Activated T-cell treated with anti-CD3 and anti-CD28 coated beads for 48 hours (primary cell): Measurements from ENCODE around the gene EPS8L3.
"Not testable (repeated sequence)": the region's sequence is repeated elsewhere in the genome, so short reads cannot be mapped to it uniquely, and the experiment has no call there.

Experiments used
- DNase-seq: peaks from one replicate; pipeline ENCODE4 v3.0.0-alpha.2; 2020; ENCODE audit warnings: low read depth

Gene EPS8L3

DNA sequence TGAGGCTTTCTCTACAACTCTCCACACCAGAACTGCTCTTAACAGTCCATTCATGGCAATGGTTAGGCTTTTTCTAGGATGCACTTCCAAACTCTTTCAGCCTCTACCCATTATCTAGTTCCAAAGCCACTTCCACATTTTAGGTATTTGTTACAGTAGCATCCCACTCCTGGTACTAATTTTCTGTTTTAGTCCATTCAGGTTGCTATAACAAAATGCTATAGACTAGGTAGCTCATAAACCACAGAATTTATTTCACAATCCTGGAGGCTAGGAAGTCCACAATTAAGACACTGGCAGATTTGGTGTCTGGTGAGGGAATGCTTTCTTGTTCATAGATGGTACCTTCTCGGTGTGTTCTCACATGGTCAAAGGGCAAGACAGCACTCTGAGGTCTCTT, 17.3 kb upstream of the EPS8L3 start:
- no peak for DNase-seq

DNA sequence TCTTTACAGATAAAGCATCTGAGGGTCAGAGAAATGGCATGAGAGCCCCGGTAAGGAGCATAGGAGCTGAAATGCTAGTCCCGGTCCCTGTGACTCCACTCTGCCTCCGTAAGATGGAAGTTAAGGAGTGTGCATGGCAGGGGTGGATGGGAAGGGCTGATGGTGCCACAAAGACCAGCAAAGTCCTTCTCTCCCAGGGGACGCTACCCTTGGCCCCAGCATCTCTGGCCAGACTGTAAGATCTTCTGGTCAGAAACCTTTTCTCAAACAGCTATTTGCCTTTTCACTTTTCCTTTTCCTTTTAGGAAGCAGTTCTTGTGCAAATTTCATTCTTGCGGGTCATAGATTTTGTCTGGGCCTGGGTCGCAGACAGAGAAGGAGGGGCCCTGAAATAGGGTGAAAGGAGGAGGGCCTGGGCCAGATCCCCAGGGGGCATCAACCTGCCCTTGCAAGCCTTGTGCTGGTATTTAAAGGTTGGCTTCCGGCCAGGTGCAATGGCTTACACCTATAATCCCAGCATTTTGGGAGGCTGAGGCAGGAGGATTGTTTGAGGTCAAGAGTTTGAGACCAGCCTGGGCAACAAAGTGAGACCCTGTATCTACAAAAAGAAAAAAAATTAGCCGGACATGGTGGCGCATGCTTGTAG, 14.4 kb upstream of the EPS8L3 start:
- no peak for DNase-seq

DNA sequence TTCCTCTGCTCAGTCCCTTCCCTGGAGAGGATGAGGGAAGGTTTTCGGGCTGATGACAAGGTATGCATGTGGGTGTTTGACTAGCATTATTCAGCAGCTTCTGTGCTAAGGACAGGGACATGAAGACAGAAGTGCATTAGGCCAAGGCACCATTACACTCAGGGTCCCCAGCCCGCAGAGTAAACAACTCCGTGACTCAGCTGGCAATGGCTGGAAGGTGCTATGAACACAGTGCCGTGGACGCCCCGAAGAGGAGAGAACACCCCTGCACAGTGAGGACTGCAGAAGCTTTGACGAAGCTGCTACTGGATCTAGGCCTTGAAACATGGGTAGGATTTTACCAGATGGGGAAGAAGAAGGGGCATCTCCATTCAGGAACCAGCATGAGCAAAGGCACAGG, 13.7 kb upstream of the EPS8L3 start:
- DNase-seq: no peak

DNA sequence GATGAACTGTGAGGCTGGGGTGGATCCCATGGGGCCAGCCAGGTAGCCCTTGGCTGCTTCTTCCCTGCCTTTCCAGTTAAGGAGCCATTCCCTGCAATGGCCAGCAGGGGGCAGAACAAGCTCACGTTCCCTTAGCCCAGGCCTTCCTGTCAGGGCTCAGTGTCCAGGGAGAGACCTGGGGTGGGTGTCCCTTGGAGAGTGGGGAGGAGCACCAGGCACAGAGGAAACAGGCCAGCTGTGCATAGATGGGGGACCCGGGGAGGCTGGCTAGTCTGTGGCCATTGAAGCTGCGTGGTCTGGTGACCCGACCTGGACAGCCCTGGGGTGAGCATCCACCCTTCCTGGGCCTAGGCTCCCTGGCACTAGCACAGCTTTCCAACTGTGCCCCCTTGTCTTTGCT, 13.2 kb upstream of the EPS8L3 start:
- peak; percentile 66 for DNase-seq

DNA sequence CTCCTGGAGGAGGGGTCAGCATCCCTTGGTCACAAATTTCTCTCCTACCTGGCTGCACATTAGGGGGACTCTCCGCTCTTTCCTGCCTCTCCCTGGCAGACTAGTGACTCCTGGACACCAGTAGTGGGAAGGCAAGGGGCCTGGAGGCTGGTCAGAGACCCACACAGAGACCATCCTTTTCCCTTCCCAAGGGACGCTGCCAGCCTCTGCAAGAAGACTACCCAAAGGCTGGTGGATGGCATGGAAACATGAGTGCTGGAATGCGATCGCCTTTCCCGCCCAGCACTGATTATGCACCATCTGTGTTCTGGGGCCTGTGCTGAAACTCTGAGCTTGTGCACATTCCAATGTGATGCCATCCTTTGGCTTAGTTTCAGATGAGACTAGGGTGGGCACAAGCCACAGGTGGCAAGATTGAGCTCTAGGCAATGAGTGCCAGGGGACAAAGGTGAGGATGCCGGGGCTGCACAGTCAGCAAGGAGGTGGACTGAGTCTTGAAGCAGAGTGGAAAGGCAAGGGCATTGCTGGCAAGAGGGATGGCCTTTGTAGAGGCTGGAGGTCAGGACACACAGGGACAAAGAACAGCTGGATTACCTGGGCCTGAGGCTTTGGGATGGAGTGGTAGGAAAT, 12.6 kb upstream of the EPS8L3 start:
- DNase-seq: no peak

DNA sequence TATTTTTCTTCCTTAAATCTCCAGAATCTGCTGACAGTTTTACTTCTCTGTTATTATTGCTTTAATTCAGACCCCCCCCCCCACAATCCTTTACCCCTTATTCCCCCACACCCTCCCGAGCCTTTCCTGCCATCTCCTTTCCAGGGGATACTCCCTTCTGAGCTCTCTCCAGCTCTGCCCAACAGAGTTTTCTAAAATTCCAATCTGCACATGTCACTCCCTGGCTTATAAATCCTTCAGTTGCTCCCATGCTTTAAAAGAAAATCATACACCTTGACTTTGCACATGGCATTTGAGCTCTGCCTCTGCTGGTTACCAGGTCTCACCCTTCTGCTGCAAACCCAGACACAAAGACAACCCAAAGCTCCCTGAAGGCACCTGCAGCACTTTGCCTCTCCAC, 11.7 kb upstream of the EPS8L3 start:
- no peak for DNase-seq

DNA sequence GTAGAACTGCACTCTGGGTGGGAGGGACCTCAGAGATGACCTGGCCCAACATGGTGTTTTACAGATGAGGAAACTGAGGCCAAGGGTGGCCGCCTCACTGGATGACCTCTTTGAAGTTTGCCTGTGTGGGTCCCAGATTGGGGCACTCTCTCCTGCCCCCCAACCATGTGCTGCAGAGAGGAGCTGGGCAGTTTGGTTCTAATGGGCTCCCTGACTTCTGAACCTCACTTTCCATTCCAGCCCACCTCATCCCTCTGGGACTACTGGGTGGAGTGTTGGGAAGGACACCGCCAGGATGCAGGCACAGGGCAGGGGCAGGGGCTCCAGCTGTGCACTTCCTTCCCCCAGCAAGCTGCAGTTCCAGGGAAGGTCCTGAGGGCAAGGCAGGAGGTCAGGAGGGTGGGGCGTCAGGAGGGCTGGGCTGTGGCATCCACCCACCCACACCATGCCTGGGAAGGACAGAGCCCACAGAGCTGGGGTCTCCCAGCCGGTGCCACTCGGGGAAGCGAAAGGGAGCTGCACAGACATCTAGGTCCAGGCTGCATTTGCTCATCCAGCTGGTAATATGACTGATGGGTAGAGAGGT, 10.3 kb upstream of the EPS8L3 start:
- no peak for DNase-seq

DNA sequence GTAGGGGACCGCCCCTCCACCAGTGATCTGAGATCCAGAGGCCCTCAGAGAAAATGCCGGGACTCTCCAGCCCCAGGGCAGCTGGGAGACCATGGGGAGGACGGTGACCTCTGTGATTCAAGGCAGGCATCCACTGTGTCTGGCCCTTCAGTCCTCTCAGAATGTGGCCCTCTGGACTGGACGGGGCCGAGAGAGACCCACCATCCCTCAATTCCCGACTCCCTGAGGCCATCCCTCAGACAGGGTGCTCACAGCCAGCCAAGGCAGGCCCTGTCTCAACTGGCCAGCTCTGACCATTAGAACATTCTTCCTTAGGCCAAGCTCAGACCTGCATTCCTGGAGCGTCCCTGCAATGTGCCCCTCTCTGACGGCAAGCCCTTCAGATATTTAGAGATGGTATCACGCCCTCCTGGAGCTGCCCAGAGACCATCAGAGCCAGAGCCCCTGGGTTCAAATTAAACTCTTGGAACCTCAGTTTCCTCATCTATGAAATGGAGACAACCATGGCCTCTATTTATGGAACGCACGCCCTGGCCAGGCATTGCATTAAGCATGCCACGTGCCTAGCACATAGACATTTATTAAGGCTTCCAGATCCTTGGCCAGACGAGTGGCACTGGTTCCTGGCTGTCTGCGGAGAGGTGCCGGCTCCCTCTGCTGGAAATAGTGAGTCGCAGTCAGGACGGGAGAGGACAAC, 9.6 kb upstream of the EPS8L3 start:
- DNase-seq: peak; percentile 61

DNA sequence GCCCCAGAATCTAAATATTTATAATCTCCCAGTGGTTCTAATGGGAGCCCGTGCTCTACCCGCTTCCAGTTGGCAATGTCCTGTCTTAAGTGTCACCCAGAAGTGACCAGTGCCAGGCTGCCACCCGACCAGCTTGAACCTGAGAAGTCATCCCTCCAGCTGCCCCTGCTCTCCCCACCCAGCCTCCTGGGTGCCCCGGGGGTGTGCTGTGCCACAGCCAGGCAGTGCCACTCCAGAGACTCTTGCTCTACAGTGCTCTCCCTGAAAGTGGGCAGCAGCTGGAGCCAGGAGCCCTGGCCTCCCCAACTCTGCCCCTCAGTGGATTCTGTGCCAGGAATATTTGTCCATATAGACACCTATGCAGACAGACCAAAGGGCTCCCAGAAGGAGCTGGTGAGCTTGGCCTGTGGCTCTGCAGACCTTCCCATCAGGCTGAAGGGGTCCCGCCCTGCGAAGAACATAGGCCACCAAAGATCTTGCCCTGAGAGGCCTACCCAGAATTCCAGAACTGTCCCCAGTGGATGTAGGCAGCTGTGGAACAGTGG, 9.0 kb upstream of the EPS8L3 start:
- DNase-seq: no peak

DNA sequence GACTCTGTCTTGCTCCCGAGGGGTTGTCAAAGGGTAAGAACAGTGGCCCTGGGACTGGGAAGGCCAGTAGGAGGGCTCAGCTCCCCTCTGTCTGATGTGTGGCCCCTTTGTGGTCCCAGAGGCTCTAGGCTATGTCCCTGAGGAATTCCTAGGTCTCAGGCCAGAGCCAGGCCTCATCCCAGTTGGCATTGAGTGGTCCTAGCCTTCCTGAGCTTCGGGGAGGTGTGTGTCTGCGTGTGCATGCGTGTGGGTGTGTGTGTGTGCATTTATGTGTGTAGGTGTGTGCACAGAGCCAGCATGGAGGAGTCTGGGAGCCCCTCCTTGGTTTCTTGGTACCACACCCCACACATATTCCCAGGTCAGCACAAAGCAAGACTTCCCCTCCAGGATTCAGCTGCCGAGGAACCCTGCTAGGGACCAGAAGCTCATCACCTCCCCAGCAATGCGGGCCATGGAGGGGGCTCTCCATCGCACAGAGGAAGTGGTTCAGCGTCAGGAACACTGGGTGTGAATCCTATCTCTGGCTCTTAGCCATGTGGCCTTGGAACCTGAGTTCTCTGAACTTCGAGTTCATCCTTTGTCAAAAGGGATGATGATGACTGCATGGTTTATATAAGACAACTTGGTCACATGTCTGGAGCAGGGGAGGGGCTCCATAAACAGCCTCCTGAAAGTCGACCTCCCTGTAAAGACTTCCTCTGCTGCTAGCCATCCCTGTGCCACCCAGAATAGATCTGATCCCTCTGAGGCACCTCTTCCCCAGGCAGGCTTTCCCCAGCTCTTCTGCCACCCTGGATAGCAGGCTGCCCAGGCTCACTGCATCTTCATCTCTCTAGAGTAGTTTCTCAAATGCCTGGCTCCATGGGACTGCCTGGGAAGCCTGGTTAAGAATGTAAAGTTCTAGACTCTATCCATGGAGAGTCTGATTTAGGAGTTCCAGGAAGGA, 8.3 kb upstream of the EPS8L3 start:
- no peak for DNase-seq

DNA sequence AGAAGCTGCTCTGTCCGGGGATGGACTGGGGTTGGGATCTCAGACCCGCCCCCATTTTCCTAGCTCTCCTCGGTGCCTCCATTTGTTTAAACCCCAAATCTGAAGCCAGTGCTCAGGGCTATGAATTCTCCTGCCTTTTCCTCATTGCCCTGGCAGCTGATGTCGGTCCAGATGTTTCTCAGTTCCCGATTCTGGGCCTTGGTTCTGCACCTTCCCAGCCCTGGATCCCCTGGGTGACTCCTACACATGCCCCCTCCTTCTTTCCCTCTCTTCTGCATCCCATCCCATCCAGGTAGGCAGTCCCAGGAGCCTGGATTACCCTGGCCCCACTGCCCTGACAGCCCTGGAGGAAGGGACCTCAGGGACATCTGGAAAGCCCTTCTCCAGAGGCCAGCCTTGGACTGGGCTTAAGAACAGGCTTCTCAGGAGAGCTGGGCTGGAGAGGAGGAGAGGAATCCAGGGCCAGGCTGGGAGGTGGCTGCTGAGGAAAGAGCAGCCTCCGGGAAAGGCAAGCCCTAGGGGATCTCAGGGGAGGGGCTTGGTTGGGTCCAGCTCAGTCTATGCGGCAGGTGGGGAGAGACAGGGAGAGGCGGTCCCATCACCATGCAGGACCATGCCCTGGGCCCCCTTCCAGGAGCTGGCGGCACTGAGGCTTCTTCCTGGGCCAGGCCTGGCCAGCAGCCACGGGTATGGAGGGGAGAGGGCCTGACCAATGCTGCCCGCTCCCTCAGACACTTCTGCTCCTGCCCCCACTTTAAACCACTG, 6.8 kb upstream of the EPS8L3 start:
- DNase-seq: no peak

DNA sequence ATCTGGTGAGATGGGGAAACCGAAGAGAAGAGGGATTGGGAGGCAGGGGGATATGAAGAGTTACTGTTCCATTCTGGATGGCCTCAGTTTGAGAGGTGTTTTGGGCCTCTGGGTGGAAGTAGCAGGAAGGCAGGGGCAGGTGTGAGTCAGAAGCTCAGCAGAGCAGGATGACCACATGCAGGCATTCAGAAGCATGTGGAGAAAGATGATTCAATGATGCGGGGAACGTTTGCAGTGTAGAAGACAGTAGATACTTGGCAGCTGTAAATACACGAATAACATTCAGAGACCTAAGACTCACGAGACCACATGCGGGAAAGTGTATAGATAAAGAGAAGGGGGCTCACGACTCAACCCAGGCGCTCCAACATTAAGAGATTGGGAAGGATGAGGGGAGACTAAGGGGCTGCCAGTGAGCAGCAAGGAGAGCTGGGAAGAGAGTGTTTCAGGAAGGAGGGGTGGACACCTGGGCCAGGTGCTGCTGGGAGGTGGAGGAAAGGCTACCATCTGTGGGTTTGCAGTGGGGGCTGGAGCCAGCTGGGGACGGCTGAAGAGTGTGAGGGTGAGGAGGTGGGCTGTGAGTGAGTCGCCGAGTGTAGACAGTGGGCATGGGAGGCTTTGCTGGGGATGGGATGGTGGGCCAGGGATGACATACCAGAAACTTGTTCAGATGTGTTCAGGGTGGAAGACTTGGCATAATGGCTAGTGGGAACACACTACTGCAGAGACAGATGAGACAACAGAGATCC, 5.8 kb upstream of the EPS8L3 start:
- DNase-seq: no peak

DNA sequence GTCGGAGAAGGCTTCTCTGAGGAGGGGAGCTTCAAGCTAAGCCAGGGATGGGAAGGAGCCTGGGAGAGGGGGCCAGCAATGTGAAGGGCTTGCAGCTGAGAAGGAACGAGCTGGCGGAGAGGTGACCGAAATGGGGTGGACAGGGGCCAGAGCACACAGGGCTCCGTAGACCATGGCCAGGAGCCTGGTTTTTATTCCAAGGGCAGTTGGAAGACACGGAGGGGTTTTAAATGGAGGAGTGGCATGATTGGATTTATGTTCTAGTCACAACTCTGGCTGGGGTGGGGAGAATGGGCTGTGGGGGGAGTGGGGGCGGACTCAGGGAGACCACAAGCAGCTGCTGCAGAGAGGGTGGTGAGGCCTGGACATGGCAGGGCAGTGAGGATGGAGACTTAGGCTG, 5.1 kb upstream of the EPS8L3 start:
- DNase-seq: no peak

DNA sequence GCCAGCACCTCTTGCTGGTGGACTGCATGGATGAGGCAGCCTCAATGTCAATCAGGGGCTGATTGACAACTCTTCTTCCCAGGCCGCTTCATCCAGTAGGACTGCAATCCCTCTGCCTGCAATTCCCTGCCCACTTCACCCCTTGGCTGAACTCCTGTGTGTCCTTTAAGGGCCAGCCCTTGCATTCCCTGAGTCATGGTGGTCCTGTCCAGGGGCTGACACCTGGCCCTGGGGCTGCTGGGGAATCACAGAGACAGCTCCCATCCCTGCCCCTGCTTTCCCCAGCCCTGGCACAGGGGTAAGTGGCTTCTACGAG, 4.6 kb upstream of the EPS8L3 start:
- DNase-seq: no peak

DNA sequence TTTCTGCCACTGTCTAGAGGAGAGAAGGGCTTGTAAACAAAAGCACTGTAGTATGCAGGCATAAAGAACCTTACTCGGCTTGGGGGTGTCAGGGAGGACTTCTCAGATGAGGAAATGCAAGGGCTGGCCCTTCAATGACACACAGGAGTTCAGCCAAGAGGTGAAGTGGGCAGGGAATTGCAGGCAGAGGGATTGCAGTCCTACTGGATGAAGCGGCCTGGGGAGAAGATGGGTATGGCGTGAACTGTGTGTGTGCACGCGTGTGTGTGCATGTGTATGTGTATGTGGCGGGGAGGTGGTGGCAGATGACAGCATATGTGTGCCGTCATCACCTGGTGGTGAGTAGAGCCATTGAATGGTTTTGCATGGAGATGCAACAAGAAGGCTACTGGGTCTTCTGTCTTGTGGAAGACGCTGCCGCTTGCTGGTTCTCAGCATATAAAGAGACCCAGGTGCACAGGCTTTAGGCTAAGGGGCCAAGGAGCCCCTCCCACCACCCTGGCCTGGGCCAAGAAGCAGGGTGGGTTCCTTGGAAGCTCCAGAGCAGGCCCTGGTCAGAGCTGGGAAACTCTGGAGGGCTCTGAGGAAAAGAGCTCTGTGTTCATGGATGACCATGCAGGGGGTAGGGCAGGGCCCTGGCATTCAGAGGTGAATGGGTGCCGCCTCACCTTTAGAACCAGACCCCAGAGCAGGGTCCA, 4.1 kb upstream of the EPS8L3 start:
- DNase-seq: no peak

DNA sequence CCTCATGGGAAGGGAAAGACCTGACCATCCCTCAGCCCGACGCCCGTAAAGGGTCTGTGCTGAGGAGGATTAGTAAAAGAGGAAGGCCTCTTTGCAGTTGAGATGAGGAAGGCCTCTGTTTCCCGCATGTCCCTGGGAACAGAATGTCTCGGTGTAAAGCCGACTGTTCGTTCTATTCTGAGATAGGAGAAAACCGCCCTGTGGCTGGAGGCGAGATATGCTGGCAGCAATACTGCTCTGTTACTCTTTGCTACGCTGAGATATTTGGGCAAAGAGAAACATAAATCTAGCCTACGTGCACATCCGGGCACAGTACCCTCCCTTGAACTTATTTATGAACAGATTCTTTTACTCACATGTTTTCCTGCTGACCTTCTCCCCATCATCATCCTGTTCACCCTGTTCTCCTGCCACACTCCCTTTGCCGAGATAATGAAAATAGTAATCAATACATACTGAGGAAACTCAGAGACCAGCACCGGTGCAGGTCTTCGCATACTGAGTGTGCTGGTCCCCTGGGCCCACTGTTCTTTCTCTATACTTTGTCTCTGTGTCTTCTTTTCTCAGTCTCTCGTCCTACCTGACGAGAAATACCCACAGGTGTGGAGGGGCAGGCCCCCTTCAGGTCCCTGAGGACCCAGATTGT, 3.4 kb upstream of the EPS8L3 start:
- not testable (repeated sequence) for DNase-seq

DNA sequence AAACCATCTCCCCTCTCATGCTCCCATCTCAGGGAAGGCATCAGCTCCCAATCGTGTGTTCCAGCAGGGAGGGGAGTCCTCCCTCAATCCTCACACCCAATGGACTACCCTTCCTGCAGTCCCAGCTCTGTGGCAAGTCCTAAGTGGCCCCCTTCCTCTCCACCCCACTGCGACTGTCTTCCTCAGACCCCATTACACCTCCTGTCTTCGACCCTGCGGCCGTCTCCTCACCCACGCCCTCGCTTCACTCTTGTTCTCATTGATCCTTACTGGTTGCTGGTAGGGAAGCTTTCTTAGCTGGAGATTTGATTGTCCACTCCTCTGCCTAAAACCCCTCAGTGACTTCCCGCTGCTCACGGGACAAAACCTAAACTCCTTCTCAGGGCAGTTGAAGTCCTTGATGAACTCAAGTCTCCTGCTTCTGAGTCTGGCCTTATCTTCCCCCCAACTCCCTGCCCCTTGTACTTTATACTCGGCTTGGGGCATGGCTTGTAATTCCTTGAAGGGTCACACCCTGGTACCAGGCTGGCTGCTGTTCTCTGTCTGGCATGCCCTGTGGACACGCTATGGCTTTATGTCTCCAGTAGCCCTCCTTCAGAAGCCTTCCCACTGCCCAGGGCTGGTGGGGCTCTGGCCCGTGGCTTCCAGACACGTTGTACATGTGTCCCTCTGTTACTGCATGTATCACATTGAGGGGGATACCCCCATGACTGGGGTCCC, 2.3 kb upstream of the EPS8L3 start:
- DNase-seq: no peak

DNA sequence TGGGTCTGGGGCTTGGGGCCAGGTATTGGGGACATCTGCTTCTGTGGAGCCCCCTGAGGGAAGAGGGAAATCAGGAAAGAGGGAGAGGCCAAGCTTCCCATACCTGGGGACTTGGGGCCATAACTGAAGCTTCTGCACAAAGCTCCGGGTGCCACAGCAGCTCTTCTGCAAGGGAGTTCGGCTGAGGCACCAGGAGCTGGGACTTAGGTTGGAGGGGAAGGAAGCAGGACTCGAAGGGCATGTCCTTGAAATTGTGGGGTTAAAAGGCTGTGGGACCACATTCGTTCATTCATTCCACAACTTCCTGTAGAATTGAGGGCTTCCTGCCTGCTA, 1.7 kb upstream of the EPS8L3 start:
- no peak for DNase-seq
